KBM-7 (cell line): Measurements from ENCODE around the gene TRMT44.
"Not testable (repeated sequence)": the region's sequence is repeated elsewhere in the genome, so short reads cannot be mapped to it uniquely, and the experiment has no call there.

Experiments used
- DNase-seq: peaks from one replicate; pipeline ENCODE4 v3.0.0-alpha.2; 2015
- in situ Hi-C: fragments of 300-500 bp; cut with MboI; formaldehyde crosslinking; loops from 2 replicates; pipeline ENCODE4 v1.14.3; 2020; ENCODE audit warnings: low sequenced_read_pairs, low pct_unique_long_range_greater_than_20kb, mixed read lengths

Gene TRMT44

DNA sequence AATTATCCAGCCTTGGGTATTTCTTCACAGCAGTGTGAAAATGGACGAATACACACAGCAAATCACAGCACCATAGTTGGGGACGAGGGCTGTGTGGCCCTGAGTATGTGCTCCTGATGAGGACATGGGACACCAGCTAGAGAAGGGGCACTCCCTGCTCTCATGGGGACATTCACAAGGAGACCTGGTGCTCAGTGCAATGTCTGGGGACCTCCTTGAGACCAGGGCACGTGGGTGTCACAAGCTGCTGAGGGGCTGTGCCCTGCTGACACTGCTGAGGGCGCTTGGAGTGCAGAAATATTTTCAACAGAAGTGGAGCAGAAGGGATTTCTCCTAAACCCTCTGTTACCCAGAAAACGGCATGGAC is 65.4 kb downstream of the TRMT44 start:
- in situ Hi-C loops: no loop called here
- DNase-seq: no peak

- in situ Hi-C loops: no loop called here
- no peak for DNase-seq
Observed at GRCh38 chr4:8506373-8507195, 66.0 kb downstream of the TRMT44 start.

GRCh38 chr4:8507196-8507570 is 66.6 kb downstream of the TRMT44 start:
- in situ Hi-C loops: no loop called here
- DNase-seq: no peak

GRCh38 chr4:8507624-8508023 is 67.0 kb downstream of the TRMT44 start:
- in situ Hi-C loops: no loop called here
- no peak for DNase-seq

GRCh38 chr4:8508266-8508665 is 67.7 kb downstream of the TRMT44 start:
- no peak for DNase-seq
- in situ Hi-C loops: no loop called here

GRCh38 chr4:8508740-8509139 is 68.2 kb downstream of the TRMT44 start:
- no peak for DNase-seq
- in situ Hi-C loops: no loop called here

DNA sequence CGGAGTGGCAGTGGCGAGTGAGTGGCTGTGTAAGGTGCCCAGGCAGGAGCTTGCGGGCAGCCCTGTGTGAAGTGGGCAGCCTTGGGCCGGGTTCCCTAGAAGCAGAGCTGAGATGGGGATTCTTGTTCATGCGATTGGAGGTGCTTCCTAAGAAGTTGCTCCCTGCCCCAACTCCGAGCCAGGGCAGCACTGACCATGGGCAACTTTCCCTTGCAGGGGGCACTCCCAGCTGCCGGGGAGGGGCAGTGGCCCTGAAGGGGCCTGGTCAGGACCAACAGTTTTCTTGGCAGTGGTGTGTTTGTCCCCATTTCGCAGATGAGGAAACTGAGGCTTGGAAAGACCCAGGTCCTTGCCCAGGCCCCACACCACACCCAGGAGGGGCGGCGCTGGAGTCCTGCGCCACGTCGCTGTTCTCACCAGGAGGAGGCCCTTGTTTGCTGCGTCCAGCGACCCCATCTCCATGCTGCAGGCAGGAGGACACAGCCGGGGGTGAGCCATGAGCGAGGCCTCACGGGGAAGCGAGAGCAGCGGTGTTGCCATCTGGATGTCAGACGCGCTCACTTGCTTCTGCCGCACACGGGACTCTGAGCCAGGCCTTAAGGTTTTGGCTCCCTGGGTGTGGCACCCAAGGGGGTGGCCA is 68.9 kb downstream of the TRMT44 start:
- no peak for DNase-seq

DNA sequence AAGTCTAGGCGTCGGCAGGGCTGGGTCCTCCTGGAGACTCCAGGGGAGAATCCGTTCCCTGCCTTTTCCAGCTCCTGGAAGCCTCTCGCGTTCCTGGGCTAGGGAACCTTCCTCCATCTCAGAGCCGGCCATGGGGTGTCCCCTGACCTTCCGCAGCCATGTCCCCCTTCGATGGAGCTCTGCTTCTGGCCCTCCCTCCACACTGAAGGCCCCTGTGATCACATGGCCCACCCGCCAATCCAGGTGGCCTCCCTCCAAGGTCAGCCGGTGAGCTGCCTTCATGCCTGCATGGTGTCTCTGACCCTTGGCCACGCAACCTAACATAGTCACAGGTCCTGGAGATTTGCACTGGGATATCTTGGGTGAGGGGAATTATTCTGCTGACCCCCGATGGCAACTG is 69.6 kb downstream of the TRMT44 start:
- in situ Hi-C loops: no loop called here
- DNase-seq: no peak

More for the DNA sequence above, 68.9 kb downstream of the TRMT44 start:
- in situ Hi-C loops: no loop called here

GRCh38 chr4:8510611-8511285 is 70.2 kb downstream of the TRMT44 start:
- no peak for DNase-seq
- in situ Hi-C loops: no loop called here

- in situ Hi-C loops: no loop called here
- no peak for DNase-seq
Observed at GRCh38 chr4:8512510-8512909, 71.9 kb downstream of the TRMT44 start.

- in situ Hi-C loops, DNase-seq: not testable (repeated sequence)
Observed at GRCh38 chr4:8513080-8513479, 72.5 kb downstream of the TRMT44 start.

GRCh38 chr4:8513931-8514330 is 73.4 kb downstream of the TRMT44 start:
- DNase-seq: no peak
- in situ Hi-C loops: no loop called here

GRCh38 chr4:8514391-8514790 is 73.8 kb downstream of the TRMT44 start:
- DNase-seq: no peak
- in situ Hi-C loops: no loop called here

DNA sequence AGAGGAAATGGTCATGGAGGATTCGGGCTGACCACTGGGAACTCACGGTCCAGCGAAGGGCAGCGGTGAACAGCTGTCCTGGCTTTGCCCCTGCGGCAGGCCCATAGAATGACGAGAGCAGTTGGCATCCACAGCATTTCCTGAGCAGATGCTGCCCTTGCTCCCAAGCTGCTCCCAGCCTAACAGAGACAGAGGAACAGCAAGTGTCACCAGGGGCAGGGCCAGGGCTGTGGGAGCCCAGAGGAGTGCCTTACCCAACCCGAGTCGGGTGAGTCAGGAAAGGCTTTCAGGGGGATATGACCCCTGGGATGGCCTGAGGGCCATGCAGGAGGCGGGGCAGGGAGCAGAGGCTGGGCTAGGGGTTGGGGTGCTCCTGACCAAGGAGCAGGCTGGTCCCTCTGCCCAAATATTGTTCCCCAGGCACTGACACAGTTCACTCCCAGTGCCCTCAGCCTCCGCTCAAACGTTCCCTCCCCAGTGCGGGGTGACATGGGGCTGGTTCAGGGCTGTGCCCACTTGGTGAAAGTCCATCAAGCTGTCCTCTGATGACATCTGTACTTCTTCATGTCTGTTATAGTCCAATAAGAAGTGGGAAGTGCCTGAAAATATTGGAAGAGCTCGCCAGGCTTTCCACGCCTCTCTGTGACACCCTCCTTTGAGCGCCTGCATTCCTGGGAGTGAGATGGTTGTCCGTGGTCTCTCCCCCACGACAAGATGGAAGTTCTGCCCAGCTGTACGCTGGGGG is 74.9 kb downstream of the TRMT44 start:
- in situ Hi-C loops: no loop called here
- DNase-seq: no peak

DNA sequence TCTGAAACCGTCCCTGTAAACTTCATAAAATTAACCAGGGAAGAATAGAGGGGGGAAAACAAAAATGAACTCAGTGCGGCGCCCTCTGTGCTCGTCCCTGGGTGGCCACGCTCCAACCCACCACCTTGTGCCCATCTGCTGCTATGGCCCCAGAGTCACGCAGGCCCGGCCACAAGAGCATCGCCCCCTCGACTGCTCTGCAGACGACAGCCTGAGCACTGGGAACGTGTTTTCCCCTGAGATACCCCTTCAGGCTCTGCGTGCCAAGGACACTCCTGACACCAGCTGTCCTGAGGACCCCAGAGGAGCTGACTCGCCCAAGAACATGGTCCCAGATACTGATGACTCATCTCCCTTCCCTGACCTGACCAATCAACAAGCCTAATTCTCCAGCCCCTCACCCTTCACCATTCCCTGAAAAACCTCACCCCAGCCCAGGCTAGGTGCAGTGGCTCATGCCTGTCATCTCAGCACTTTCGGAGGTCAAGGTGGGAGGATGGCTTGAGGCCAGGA is 75.5 kb downstream of the TRMT44 start:
- in situ Hi-C loops: no loop called here
- DNase-seq: no peak

DNA sequence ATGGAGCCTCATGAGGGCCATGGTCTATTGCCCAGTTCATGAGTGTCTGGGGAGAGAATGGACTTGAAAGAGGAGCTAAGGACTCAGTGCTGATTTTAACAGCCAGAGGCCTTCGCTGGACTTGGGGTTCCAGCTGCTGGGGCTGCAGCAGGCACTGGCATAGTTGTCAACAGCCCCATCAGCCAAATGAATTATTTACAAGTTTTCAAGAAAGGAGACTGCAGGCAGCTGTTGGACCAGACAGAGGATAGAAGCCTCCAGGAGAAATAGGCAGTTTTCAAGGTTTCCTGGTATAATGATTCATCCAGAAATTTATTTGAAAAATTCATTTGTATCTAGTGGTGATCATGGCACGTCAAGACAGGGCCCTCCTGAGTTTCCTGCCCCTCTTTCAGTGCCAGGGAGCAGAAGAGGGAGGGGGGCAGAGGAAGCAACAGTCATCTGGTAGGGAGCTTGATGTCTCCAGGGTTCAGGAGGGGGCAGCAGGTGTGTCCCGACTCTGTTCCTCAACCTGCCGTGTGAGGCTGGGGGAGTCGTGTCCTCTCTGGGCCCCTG is 76.5 kb downstream of the TRMT44 start:
- in situ Hi-C loops: no loop called here
- DNase-seq: no peak

DNA sequence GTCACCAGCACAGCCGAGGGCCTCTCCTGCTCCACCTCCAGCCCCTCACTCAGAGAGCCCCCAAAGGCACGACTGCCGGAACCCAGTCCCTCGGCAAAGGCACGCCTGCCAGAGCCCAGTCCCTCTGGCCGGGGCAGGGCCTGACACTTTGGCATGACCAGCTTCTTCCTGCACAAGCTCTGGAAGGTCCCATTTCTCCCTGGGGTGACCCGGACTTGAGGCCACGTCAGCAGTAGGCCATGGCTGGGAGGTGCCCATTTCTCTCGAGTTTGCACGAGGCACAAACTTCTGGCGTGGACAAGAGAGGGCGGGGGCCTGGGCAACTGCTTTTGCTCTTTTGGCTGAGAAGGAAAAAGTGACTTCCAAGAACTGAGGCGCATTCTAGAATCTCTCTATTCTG is 77.4 kb downstream of the TRMT44 start:
- DNase-seq: no peak
- in situ Hi-C loops: no loop called here

- in situ Hi-C loops: no loop called here
- DNase-seq: no peak
Observed at GRCh38 chr4:8522160-8523120, 81.9 kb downstream of the TRMT44 start.
